ENCODE results near the gene ZFHX2. TPM values are rescaled to one million over a fixed set of nuclear protein-coding genes. Genes with fewer than 3 reads are reported as not detected.

Gene ZFHX2
- total RNA-seq (2022; extraction: Qiagen RNA extraction; ENCODE audit: low read depth): 0.88 to 2.1 TPM (median 1.2 TPM) in 5 replicates

DNA sequence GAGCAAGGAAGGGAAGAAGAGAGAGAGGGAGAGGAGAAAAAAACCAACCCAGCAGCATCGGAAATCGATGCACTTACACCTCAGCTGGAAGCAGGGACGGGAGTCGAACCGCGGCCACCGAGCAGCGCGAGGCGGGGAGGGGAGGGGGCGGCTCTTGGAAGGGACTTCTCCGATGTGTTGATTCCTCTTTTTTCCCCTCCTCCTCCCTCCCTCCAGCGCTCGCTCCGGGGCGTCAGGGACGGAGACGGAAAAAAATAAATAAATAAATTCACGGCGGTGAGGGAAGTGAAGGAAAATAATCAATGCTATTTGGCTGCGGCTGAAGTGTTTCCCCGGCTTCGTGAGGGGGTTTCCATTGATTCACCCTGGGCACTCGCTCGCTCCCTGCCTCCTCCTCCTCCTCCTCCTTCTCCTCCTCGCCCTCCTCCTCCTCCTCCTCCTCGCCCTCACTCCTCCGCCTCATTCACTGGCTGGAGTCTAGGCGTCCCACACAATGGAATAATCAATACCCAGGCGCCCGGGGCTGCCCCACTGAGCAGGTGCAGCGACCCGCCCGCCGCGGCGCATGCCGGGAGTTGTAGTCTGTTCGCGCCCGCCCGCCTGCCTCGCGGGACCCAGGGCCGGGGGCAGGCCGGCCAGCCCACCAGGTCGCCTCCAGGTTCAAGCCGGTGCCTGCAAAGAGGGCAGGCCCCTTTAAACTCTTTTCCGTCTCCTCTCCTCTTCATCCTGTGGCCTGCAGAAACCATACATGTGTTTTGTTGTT lies at the start of gene ZFHX2:
Gene ZFHX2, minus strand, starts transcription at position 500 of the 763 bp plus-strand sequence. CDS start 16,440 bp downstream, outside the sequence.

DNA sequence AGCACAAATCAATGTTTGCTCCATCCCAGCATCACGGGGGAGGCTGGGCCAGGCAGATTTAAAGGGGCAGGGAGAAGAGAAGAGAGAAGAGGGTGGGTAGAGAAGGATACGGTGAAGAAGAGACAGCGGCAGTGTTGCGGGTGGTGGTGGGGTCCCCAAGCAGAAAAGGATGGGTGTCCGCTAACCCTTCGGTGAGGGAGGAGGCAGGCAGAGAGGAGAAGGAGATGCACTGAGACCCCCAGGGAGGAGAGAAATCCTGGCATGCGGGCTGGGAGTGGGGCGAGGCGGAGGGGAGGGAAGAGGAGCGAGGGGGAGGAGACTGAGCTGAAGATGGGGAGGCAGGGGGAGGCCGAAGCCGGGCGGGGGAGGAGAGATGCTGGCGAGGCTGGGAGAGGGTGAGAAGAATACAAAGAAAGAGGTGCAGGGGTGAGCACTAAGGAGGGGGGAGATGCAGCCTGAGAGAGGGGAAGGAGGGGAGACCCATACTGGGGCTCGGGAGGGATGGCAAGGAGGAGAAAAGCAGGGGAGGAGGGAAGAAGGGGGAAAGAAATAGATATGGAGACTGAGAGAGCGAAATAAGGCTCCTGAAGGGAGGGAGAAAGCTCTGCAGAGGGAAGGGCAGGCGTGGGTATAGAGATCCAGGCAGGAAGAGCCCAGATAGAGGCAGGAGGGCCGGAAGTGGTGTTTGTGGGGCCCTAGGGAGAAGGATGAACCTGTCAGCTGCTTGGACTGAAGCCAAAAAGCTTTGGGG lies 27.2 kb upstream of the ZFHX2 start, which contains the start of gene JPH4:
Gene JPH4, minus strand, starts transcription at position 231 of the 751 bp plus-strand sequence. CDS start 1,337 bp downstream, outside the sequence.

DNA sequence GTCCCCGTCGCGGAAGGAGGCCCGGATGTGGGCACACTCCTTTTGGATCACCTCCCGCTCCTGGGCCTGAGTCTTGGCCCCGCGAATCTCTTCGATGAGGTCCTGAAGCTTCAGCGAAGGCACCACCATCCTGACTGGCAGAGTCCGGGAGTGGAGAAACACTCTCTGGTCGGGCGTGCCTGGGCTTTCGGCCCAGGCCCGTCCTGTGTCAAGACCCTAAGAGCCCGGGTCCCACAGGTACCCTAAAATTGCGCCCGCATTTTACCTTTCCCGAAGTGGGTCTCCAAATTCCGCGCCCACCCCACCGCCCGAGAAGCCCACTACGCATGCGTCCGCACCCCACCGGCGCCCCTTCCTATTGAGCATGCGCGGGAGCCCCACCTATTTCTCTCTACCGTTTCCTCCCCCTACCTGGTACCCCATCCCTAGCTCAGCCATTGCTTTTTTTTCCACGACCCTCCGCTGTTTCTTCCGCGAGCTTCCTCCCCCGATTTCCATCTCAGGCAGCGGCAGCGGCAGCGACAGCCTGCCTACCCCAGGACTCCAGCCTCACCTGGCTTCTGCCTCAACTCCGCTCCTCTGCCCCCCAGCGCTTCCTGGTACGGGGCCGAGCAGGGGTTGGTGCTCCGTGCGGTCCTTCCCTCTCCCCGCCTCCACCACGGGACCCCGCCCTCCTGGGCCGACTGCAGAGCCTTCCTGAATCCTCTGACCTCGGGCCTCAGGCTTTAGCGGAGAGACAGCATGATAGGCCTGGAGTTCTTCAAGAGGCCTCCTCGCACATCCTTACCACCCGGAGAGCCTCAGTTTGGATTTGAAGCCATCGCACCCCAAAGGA lies 15.8 kb upstream of the ZFHX2 start, which contains the start of gene AP1G2:
Gene AP1G2, minus strand, starts transcription at position 606 of the 835 bp plus-strand sequence. Its CDS starts 477 bp downstream, at position 129.

DNA sequence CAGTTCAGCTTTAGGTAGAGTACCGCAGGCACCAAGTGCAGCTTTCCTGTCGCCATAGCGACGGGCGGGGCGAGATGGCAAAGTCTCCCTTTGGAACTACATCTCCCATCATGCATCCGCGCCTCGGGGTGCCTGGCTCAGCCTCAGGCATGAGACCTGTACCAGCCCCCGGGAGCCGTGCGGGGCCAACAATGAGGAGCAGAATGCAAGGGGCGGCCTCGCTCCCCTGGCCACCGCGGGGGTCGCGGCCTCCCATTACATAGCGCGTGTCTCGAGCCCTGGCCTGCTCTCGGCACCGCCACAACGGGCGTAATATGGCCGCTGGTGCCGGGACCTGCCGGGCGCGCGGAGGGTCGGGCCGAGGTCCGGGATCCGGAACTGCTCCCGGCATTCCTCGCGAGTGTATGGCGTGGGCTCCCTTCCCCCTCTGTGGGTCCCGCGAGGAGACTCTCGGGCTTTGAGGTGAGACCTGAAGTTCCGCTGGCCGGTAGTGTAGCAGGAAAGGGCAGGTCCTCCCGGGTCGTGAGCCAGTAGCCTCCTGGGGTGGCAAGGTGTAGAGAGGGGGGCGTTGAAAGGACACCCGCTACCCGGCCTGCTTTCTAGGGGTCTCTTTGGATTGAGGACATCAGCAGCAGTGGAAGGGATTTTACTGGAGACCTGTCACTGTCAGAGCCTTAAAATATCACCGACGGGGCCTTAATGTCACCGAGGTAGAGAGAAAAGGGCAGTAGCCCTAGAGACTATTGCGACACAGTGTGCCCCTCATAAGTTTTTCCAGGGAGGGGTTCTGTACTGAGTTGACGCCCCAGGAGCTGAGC lies 4.5 kb upstream of the ZFHX2 start, which contains the start of gene THTPA:
Gene THTPA, plus strand, starts transcription at position 390 of the 818 bp plus-strand sequence. CDS start 487 bp downstream, outside the sequence.

Other genes starting within 250 kb of the ZFHX2 start
- gene PPP1R3E, start 248.9 kb downstream of the ZFHX2 start, total RNA-seq (2022; extraction: Qiagen RNA extraction; ENCODE audit: low read depth): 3.5 to 6.1 TPM (median 4.6 TPM) in 5 replicates
- 18.6 to 22.7 TPM (median 21.0 TPM) in 5 replicates for gene BCL2L2, start 244.9 kb downstream of the ZFHX2 start, total RNA-seq (2022; extraction: Qiagen RNA extraction; ENCODE audit: low read depth)
- 133 to 164 TPM (median 158 TPM) in 5 replicates for gene PABPN1, start 230.3 kb downstream of the ZFHX2 start, total RNA-seq (2022; extraction: Qiagen RNA extraction; ENCODE audit: low read depth)
- gene SLC22A17, start 198.9 kb downstream of the ZFHX2 start, total RNA-seq (2022; extraction: Qiagen RNA extraction; ENCODE audit: low read depth): 5.2 to 8.9 TPM (median 6.8 TPM) in 5 replicates
- not detected in 5 replicates for gene EFS, start 186.6 kb downstream of the ZFHX2 start, total RNA-seq (2022; extraction: Qiagen RNA extraction; ENCODE audit: low read depth)
- not detected in 5 replicates for gene IL25, start 179.0 kb downstream of the ZFHX2 start, total RNA-seq (2022; extraction: Qiagen RNA extraction; ENCODE audit: low read depth)
- gene CMTM5, start 174.7 kb downstream of the ZFHX2 start, total RNA-seq (2022; extraction: Qiagen RNA extraction; ENCODE audit: low read depth): not detected in 5 replicates
- gene MYH6, start 143.5 kb downstream of the ZFHX2 start, total RNA-seq (2022; extraction: Qiagen RNA extraction; ENCODE audit: low read depth): not detected in 5 replicates
- not detected in 5 replicates for gene MYH7, start 116.1 kb downstream of the ZFHX2 start, total RNA-seq (2022; extraction: Qiagen RNA extraction; ENCODE audit: low read depth)
- gene NGDN, start 82.1 kb downstream of the ZFHX2 start, total RNA-seq (2022; extraction: Qiagen RNA extraction; ENCODE audit: low read depth): 58.7 to 78.0 TPM (median 71.2 TPM) in 5 replicates
- 11.8 to 13.8 TPM (median 12.7 TPM) in 5 replicates for gene THTPA, start 4.5 kb upstream of the ZFHX2 start, total RNA-seq (2022; extraction: Qiagen RNA extraction; ENCODE audit: low read depth)
- 37.1 to 49.3 TPM (median 44.3 TPM) in 5 replicates for gene AP1G2, start 16.0 kb upstream of the ZFHX2 start, total RNA-seq (2022; extraction: Qiagen RNA extraction; ENCODE audit: low read depth)
- gene JPH4, start 27.0 kb upstream of the ZFHX2 start, total RNA-seq (2022; extraction: Qiagen RNA extraction; ENCODE audit: low read depth): 0.03 TPM in 3 of 5 replicates, not detected in the others
- 5.7 to 10.2 TPM (median 7.7 TPM) in 5 replicates for gene DHRS2, start 84.6 kb upstream of the ZFHX2 start, total RNA-seq (2022; extraction: Qiagen RNA extraction; ENCODE audit: low read depth)

All from A549 treated with RU486 at 1 μM for 4 hours (cell line).